22Rv1 (cell line): ENCODE measurements around the gene SCD.

Experiments
- ZFX ChIP-seq: fragments of 450-650 bp; IDR thresholded peaks from 2 replicates; pipeline ENCODE4 v1.6.1; 2017; ENCODE audit warnings: antibody characterized with exemption, borderline replicate concordance
- TF ChIP-seq, protein P1 (sequence below): fragments of 450-650 bp; IDR thresholded peaks from 2 replicates; pipeline ENCODE4 v1.5.1; 2017; ENCODE audit warnings: mild to moderate bottlenecking

DNA sequence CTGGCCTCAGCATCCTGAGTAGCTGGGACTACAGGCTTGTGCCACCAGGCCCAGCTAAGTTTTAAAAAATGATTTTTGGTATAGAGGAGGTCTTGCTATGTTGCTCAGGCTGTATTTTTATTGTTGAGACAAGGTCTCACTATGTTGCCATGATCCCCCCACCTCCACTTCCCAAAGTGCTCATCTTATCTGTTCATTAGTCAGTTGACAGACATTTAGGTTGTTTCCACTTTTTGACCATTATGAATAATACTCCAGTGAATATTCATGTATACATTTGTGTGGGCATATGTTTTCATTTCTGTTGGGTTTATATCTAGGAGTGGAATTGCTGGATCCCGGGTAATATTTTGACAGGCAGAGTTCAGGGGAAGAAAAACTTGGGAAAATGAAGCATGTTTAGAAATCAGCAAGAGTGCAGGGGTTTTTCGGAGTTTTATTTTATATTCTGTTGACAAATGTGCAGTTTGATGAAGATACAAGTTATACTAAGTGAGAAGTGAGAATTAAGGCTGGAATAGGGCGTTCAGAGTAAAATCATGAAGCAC is 2.7 kb upstream of the SCD start:
- TF ChIP-seq, protein P1, sequence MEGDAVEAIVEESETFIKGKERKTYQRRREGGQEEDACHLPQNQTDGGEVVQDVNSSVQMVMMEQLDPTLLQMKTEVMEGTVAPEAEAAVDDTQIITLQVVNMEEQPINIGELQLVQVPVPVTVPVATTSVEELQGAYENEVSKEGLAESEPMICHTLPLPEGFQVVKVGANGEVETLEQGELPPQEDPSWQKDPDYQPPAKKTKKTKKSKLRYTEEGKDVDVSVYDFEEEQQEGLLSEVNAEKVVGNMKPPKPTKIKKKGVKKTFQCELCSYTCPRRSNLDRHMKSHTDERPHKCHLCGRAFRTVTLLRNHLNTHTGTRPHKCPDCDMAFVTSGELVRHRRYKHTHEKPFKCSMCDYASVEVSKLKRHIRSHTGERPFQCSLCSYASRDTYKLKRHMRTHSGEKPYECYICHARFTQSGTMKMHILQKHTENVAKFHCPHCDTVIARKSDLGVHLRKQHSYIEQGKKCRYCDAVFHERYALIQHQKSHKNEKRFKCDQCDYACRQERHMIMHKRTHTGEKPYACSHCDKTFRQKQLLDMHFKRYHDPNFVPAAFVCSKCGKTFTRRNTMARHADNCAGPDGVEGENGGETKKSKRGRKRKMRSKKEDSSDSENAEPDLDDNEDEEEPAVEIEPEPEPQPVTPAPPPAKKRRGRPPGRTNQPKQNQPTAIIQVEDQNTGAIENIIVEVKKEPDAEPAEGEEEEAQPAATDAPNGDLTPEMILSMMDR, result no peak
- TF ChIP-seq ZFX, result no peak
